ENCODE results near the gene VASH1. TPM values are rescaled to one million over a fixed set of nuclear protein-coding genes. Genes with fewer than 3 reads are reported as not detected.

The VASH1 gene
- total RNA-seq, 1 donor from 2014 or later: 13.6 TPM

DNA sequence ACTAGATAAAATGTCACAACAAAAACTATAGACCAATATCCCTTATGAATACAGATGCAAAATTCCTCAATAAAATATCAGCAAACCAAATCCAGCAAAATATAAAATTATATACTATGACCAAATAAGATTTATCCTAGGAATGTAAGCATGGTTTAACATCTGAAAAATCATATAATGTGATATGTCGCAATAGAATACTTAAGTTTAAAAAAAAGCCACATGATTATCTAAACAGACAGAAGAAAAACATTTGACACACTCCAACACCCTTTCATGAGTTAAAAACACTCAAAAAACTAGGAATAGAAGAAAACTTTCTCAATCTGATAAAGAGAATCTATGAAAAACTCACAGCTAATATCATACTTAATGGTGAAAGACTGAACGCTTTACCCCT lies 31.2 kb downstream of the VASH1 start:
- no peak for TF ChIP-seq EZH2 (IDR thresholded peaks at IDR 0.05; ENCODE audit: insufficient read depth, low read length)
- TF ChIP-seq, protein P1, sequence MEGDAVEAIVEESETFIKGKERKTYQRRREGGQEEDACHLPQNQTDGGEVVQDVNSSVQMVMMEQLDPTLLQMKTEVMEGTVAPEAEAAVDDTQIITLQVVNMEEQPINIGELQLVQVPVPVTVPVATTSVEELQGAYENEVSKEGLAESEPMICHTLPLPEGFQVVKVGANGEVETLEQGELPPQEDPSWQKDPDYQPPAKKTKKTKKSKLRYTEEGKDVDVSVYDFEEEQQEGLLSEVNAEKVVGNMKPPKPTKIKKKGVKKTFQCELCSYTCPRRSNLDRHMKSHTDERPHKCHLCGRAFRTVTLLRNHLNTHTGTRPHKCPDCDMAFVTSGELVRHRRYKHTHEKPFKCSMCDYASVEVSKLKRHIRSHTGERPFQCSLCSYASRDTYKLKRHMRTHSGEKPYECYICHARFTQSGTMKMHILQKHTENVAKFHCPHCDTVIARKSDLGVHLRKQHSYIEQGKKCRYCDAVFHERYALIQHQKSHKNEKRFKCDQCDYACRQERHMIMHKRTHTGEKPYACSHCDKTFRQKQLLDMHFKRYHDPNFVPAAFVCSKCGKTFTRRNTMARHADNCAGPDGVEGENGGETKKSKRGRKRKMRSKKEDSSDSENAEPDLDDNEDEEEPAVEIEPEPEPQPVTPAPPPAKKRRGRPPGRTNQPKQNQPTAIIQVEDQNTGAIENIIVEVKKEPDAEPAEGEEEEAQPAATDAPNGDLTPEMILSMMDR (IDR thresholded peaks at IDR 0.05; ENCODE audit: insufficient read depth, low read depth, low read length): no peak
- no peak overlapping the region for H3K4me3 Mint-ChIP-seq (ENCODE audit: unreplicated experiment)
- H2AFZ ChIP-seq (ENCODE audit: low read depth, low read length): no peak overlapping the region
- no peak overlapping the region for H3K4me3 ChIP-seq (ENCODE audit: insufficient read depth, low read depth, low read length)
- no peaks in the 10 kb centered on the region for H3K9me3 ChIP-seq (ENCODE audit: insufficient read depth, low read depth, low read length)
- no peaks in the 10 kb centered on the region for H3K4me1 ChIP-seq (ENCODE audit: insufficient read depth, low read length)
- FAIRE-seq (no peak), DNase-seq (ENCODE audit: low read depth) (no peak)
- H3K36me3 Mint-ChIP-seq (ENCODE audit: low read depth, unreplicated experiment): peaks cover 31% of the 10 kb centered on the region
- H3K27ac Mint-ChIP-seq (ENCODE audit: unreplicated experiment): no peak overlapping the region
- no peaks in the 10 kb centered on the region for H3K27me3 Mint-ChIP-seq (ENCODE audit: low read depth, unreplicated experiment)
- no peak overlapping the region for H3K4me2 ChIP-seq (ENCODE audit: low read length)
- H3K79me2 ChIP-seq (ENCODE audit: insufficient read depth, low read length): no peaks in the 10 kb centered on the region
- H3K27me3 ChIP-seq (ENCODE audit: insufficient read depth, low read length): no peaks in the 10 kb centered on the region
- peaks cover 6% of the 10 kb centered on the region for H3K36me3 ChIP-seq (ENCODE audit: insufficient read depth, low read length)
- no peak overlapping the region for H3K9ac ChIP-seq (ENCODE audit: low read length)
- H3K27ac ChIP-seq (ENCODE audit: low read depth, low read length): no peak overlapping the region
- no peaks in the 10 kb centered on the region for H3K4me1 Mint-ChIP-seq (ENCODE audit: low read depth, unreplicated experiment)
- H4K20me1 ChIP-seq (ENCODE audit: insufficient read depth, low read length): no peaks in the 10 kb centered on the region
- H3K9me3 Mint-ChIP-seq (ENCODE audit: unreplicated experiment): peaks cover 7% of the 10 kb centered on the region

DNA sequence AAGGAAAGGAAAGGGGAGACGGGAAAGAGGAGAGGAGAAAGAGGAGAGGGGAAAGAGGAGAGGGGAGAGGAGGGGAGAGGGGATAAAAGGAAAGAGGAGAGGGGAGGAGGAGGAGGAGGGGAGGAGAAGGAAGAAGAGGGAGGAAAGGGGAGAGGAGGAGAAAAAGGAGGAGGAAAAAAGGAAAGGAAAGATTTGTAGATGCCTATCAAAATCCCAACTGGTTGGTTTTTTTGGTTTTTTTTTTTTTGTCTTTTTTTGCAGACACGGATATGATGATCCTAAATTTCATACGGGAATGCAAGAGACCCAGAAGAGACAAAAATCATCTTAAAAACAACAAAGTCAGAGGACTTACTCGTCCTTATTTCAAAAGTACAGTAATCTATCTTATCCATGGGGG lies 32.1 kb downstream of the VASH1 start:
- Mint-ChIP-seq H3K27me3 (ENCODE audit: low read depth, unreplicated experiment) (no peaks in the 10 kb centered on the region), H3K27ac (ENCODE audit: unreplicated experiment) (no peak overlapping the region), H3K36me3 (ENCODE audit: low read depth, unreplicated experiment) (peaks cover 36% of the 10 kb centered on the region), H3K4me3 (ENCODE audit: unreplicated experiment) (no peak overlapping the region), H3K9me3 (ENCODE audit: unreplicated experiment) (peaks cover 7% of the 10 kb centered on the region), H3K4me1 (ENCODE audit: low read depth, unreplicated experiment) (no peaks in the 10 kb centered on the region)
- H3K27ac ChIP-seq (ENCODE audit: low read depth, low read length): no peak overlapping the region
- H3K9me3 ChIP-seq (ENCODE audit: insufficient read depth, low read depth, low read length): no peaks in the 10 kb centered on the region
- no peak overlapping the region for H3K9ac ChIP-seq (ENCODE audit: low read length)
- no peak overlapping the region for H3K4me3 ChIP-seq (ENCODE audit: insufficient read depth, low read depth, low read length)
- no peaks in the 10 kb centered on the region for H4K20me1 ChIP-seq (ENCODE audit: insufficient read depth, low read length)
- H3K4me2 ChIP-seq (ENCODE audit: low read length): no peak overlapping the region
- FAIRE-seq (no peak), DNase-seq (ENCODE audit: low read depth) (no peak)
- H3K79me2 ChIP-seq (ENCODE audit: insufficient read depth, low read length): no peaks in the 10 kb centered on the region
- no peaks in the 10 kb centered on the region for H3K27me3 ChIP-seq (ENCODE audit: insufficient read depth, low read length)
- peaks cover 6% of the 10 kb centered on the region for H3K36me3 ChIP-seq (ENCODE audit: insufficient read depth, low read length)
- TF ChIP-seq, protein P1 (IDR thresholded peaks at IDR 0.05; ENCODE audit: insufficient read depth, low read depth, low read length): no peak
- no peak for TF ChIP-seq EZH2 (IDR thresholded peaks at IDR 0.05; ENCODE audit: insufficient read depth, low read length)
- H3K4me1 ChIP-seq (ENCODE audit: insufficient read depth, low read length): no peaks in the 10 kb centered on the region
- H2AFZ ChIP-seq (ENCODE audit: low read depth, low read length): no peak overlapping the region

DNA sequence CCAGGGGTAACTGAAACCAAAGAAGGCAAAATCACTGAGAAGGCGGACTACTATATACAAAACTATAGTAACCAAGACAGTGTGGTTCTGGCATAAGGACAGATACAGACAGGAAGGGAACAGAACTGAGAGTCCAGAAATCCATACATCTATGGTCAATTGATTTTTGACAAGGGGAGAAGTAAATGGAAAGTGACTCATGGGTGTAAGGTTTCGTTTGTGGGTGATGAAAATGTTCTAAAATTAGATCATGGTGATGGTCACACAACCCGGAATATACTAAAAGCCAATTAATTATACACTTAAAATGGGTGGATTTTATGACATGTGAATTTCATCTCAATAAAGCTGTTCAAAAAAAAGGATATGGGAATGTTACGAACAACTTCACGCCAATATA lies 32.7 kb downstream of the VASH1 start:
- Histone ChIP-seq H4K20me1 (ENCODE audit: insufficient read depth, low read length) (no peaks in the 10 kb centered on the region), H3K27ac (ENCODE audit: low read depth, low read length) (no peak overlapping the region), H3K9me3 (ENCODE audit: insufficient read depth, low read depth, low read length) (no peaks in the 10 kb centered on the region), H3K4me1 (ENCODE audit: insufficient read depth, low read length) (no peaks in the 10 kb centered on the region), H3K79me2 (ENCODE audit: insufficient read depth, low read length) (no peaks in the 10 kb centered on the region), H3K9ac (ENCODE audit: low read length) (no peak overlapping the region), H3K4me2 (ENCODE audit: low read length) (no peak overlapping the region), H3K36me3 (ENCODE audit: insufficient read depth, low read length) (peaks cover 8% of the 10 kb centered on the region), H3K4me3 (ENCODE audit: insufficient read depth, low read depth, low read length) (no peak overlapping the region), H3K27me3 (ENCODE audit: insufficient read depth, low read length) (no peaks in the 10 kb centered on the region), H2AFZ (ENCODE audit: low read depth, low read length) (no peak overlapping the region)
- TF ChIP-seq, protein P1 (IDR thresholded peaks at IDR 0.05; ENCODE audit: insufficient read depth, low read depth, low read length): no peak
- TF ChIP-seq EZH2 (IDR thresholded peaks at IDR 0.05; ENCODE audit: insufficient read depth, low read length): no peak
- H3K9me3 Mint-ChIP-seq (ENCODE audit: unreplicated experiment): peaks cover 7% of the 10 kb centered on the region
- no peaks in the 10 kb centered on the region for H3K4me1 Mint-ChIP-seq (ENCODE audit: low read depth, unreplicated experiment)
- H3K4me3 Mint-ChIP-seq (ENCODE audit: unreplicated experiment): no peak overlapping the region
- H3K27me3 Mint-ChIP-seq (ENCODE audit: low read depth, unreplicated experiment): no peaks in the 10 kb centered on the region
- no peak for DNase-seq (ENCODE audit: low read depth)
- H3K27ac Mint-ChIP-seq (ENCODE audit: unreplicated experiment): no peak overlapping the region
- no peak for FAIRE-seq
- H3K36me3 Mint-ChIP-seq (ENCODE audit: low read depth, unreplicated experiment): peaks cover 33% of the 10 kb centered on the region
